IMR-90 (cell line): ENCODE results near the gene SLC39A6. TPM values are rescaled to one million over a fixed set of nuclear protein-coding genes. Genes with fewer than 3 reads are reported as not detected.

Experiments used
- ATAC-seq: fragments of 200-7000 bp; cut with Tn5 transposase; 2 replicates; pipeline ENCODE4 v1.9.1; 2020; ENCODE audit warnings: low read depth, mild to moderate bottlenecking, moderate library complexity
- BruUV-seq: library from RNA; stranded (reverse); fragments of 400-500 nt; replicated peaks from 2 replicates; lab custom pipeline; 2021; lab: Mats Ljungman, UMichigan
- CTCF ChIA-PET: fragments of 300-600 bp; formaldehyde crosslinking; extraction: SDS; loops from one replicate; lab custom pipeline; 2021; ENCODE audit warnings: antibody characterized with exemption; lab: Yijun Ruan, JAX
- POLR2A ChIA-PET: fragments of 300-600 bp; sonication (Branson Sonifier 250); formaldehyde crosslinking; loops from one replicate; lab custom pipeline; 2022; ENCODE audit warnings: antibody characterized with exemption; ENCODE audit not compliant: unreplicated experiment; lab: Charles Lee
- DNase-seq: peaks from one replicate; pipeline ENCODE4 v3.0.0; 2013
- H2AFZ ChIP-seq: replicated peaks from 2 replicates; pipeline ENCODE3; 2013; ENCODE audit warnings: low read length, mild to moderate bottlenecking; ENCODE audit not compliant: poor library complexity
- H2AK5ac ChIP-seq: 2 replicates; pipeline ENCODE4 v1.6.1; 2013; ENCODE audit warnings: low read depth, low read length, inconsistent platforms
- H2AK9ac ChIP-seq: replicated peaks from 2 replicates; pipeline ENCODE3; 2013; ENCODE audit warnings: mild to moderate bottlenecking, low read depth, low read length, moderate library complexity; ENCODE audit not compliant: poor library complexity
- H2BK120ac ChIP-seq: 2 replicates; pipeline ENCODE4 v1.6.1; 2013; ENCODE audit warnings: low read depth, low read length, inconsistent platforms
- H2BK15ac ChIP-seq: 3 replicates; pipeline ENCODE4 v1.6.1; 2013; ENCODE audit warnings: low read depth, low read length, inconsistent platforms
- H2BK20ac ChIP-seq: 2 replicates; pipeline ENCODE4 v1.6.1; 2013; ENCODE audit warnings: low read depth, mild to moderate bottlenecking, inconsistent platforms, low read length, moderate library complexity
- H2BK5ac ChIP-seq: 2 replicates; pipeline ENCODE4 v1.6.1; 2013; ENCODE audit warnings: mild to moderate bottlenecking, low read depth, low read length, inconsistent platforms; ENCODE audit not compliant: poor library complexity, severe bottlenecking
- H3K14ac ChIP-seq: replicated peaks from 2 replicates; pipeline ENCODE4 v1.6.1; 2013; ENCODE audit warnings: low read depth, low read length, inconsistent platforms
- H3K18ac ChIP-seq: 2 replicates; pipeline ENCODE4 v1.6.1; 2013; ENCODE audit warnings: low read depth, low read length, control low read depth
- H3K23ac ChIP-seq: 2 replicates; pipeline ENCODE4 v1.6.1; 2013; ENCODE audit warnings: low read depth, low read length, inconsistent platforms
- H3K27ac ChIP-seq: 2 replicates; pipeline ENCODE4 v1.5.1; 2013; ENCODE audit warnings: mild to moderate bottlenecking, control low read depth, low read length; ENCODE audit not compliant: insufficient read depth
- H3K27me3 ChIP-seq: 2 replicates; pipeline ENCODE4 v1.6.1; 2013; ENCODE audit warnings: low read length; ENCODE audit not compliant: control insufficient read depth, insufficient read depth
- H3K36me3 ChIP-seq: 2 replicates; pipeline ENCODE4 v1.6.1; 2013; ENCODE audit warnings: low read length, mixed read lengths; ENCODE audit not compliant: control insufficient read depth, insufficient read depth
- H3K4ac ChIP-seq: 2 replicates; pipeline ENCODE4 v1.6.1; 2013; ENCODE audit warnings: low read depth, low read length, inconsistent platforms
- H3K4me1 ChIP-seq: 2 replicates; pipeline ENCODE4 v1.6.1; 2013; ENCODE audit warnings: low read length, mixed read lengths; ENCODE audit not compliant: control insufficient read depth, insufficient read depth
- H3K4me2 ChIP-seq: 2 replicates; pipeline ENCODE4 v1.6.1; 2013; ENCODE audit warnings: low read depth, mild to moderate bottlenecking, control low read depth, low read length, moderate library complexity
- H3K4me3 ChIP-seq: 2 replicates; pipeline ENCODE4 v1.5.1; 2013; ENCODE audit warnings: low read depth, mild to moderate bottlenecking, control low read depth, low read length, moderate library complexity; ENCODE audit not compliant: insufficient read depth
- H3K56ac ChIP-seq: 2 replicates; pipeline ENCODE4 v1.6.1; 2013; ENCODE audit warnings: low read length, inconsistent platforms; ENCODE audit not compliant: insufficient read depth; ENCODE audit errors: extremely low read depth
- H3K79me1 ChIP-seq, 2 experiments: 2 replicates each; pipeline ENCODE4 v1.6.1; 2013; ENCODE audit warnings: low read length in 2 of 2, inconsistent platforms in 1 of 2, low read depth in 1 of 2
- H3K9ac ChIP-seq: 2 replicates; pipeline ENCODE4 v1.6.1; 2013; ENCODE audit warnings: low read depth, low read length, control low read depth
- H3K9me1 ChIP-seq: 2 replicates; pipeline ENCODE4 v1.6.1; 2013; ENCODE audit warnings: low read length, inconsistent platforms; ENCODE audit not compliant: insufficient read depth
- H3K9me3 ChIP-seq: 2 replicates; pipeline ENCODE4 v1.6.1; 2013; ENCODE audit warnings: low read length; ENCODE audit not compliant: control insufficient read depth, insufficient read depth
- H4K20me1 ChIP-seq: 2 replicates; pipeline ENCODE4 v1.6.1; 2013; ENCODE audit warnings: low read length, inconsistent platforms; ENCODE audit not compliant: insufficient read depth
- H4K5ac ChIP-seq: 2 replicates; pipeline ENCODE4 v1.6.1; 2013; ENCODE audit warnings: mild to moderate bottlenecking, low read depth, low read length, control low read depth
- H4K8ac ChIP-seq, 2 experiments: 2 replicates each; pipeline ENCODE4 v1.6.1; 2013; ENCODE audit warnings: low read depth in 2 of 2, low read length in 2 of 2, control low read depth in 1 of 2, inconsistent platforms in 1 of 2
- H4K91ac ChIP-seq: 2 replicates; pipeline ENCODE4 v1.6.1; 2013; ENCODE audit warnings: low read depth, low read length, inconsistent platforms; ENCODE audit not compliant: insufficient read depth
- CTCF ChIP-seq: conservative IDR thresholded peaks from 2 replicates; pipeline ENCODE4 v1.5.1; 2012; ENCODE audit warnings: mild to moderate bottlenecking, low read depth, low read length, improper control_type of control experiment
- ELK1 ChIP-seq: fragments of 150-350 bp; IDR thresholded peaks from 2 replicates; pipeline ENCODE4 v1.6.1; 2016; ENCODE audit warnings: low read depth, mild to moderate bottlenecking, low read length, moderate library complexity, borderline replicate concordance
- POLR2A ChIP-seq: IDR thresholded peaks from 2 replicates; pipeline ENCODE4 v1.6.1; 2012; ENCODE audit warnings: mild to moderate bottlenecking, low read depth, low read length
- RAD21 ChIP-seq: IDR thresholded peaks from 2 replicates; pipeline ENCODE4 v1.6.1; 2012; ENCODE audit warnings: low read length, improper control_type of control experiment
- SMC3 ChIP-seq: fragments of 150-350 bp; IDR thresholded peaks from 2 replicates; pipeline ENCODE4 v1.6.1; 2016; ENCODE audit warnings: low read depth, mild to moderate bottlenecking, antibody characterized with exemption, low read length, moderate library complexity
- WGBS, 2 experiments: methylation state at CpG; one replicate each; pipeline versions ENCODE4 v1.1.5 to v1.1.7; 2013; ENCODE audit warnings: missing lambda C conversion rate in 2 of 2; ENCODE audit not compliant: insufficient read length in 1 of 2; ENCODE audit errors: extremely low coverage in 2 of 2; 5-methylcytosine and 5-hydroxymethylcytosine counted together
- dilution Hi-C: fragments of 300-500 bp; cut with HindIII; formaldehyde crosslinking; loops from one replicate; pipeline ENCODE4 v1.14.3; 2018; ENCODE audit warnings: low sequenced_read_pairs; ENCODE audit not compliant: unreplicated experiment
- in situ Hi-C: fragments of 300-500 bp; cut with MboI; formaldehyde crosslinking; loops from 3 replicates; pipeline ENCODE4 v1.14.3; 2019; ENCODE audit warnings: low sequenced_read_pairs, inconsistent platforms, mixed read lengths
- intact Hi-C: fragments of 100-400 bp; cut with micrococcal nuclease; formaldehyde crosslinking; loops from 2 replicates; pipeline ENCODE4 v1.10.0; 2022
- polyA plus RNA-seq, 3 experiments: library from polyadenylated mRNA; depleted of rRNA; stranded (reverse); fragments of >200 nt; gene quantifications; 2 replicates each; pipeline ENCODE4 v1.2.3, GENCODE V29; 2012; ENCODE audit warnings: low replicate concordance in 1 of 3
- total RNA-seq: library from RNA; depleted of rRNA; stranded (reverse); fragments of >200 nt; gene quantifications from 2 replicates; pipeline ENCODE4 v1.2.3, GENCODE V29; 2012

SLC39A6 gene
- total and polyA plus RNA-seq, 2 of the 4 experiments (the other 2 are of a cell fraction) = 48.7 to 91.9 TPM

GRCh38 chr18:36095936-36096519, 33.1 kb downstream of the SLC39A6 start:
- no peak overlapping the region for H2BK15ac ChIP-seq
- in situ Hi-C loops = loop anchor here (5.0 kb wide), 1 partner anchor 186 kb away; no protein-coding TSS in a partner anchor
- intact Hi-C loops = loop anchor here (1.0 to 10.0 kb wide), 7 partner anchors 79 to 711 kb away; no protein-coding TSS in a partner anchor
- H3K14ac ChIP-seq = no peak overlapping the region
- ATAC-seq = peak; percentile 69
- peak; percentile 85 for DNase-seq
- no peaks in the 10 kb centered on the region for H3K36me3 ChIP-seq
- no peak overlapping the region for H3K27ac ChIP-seq
- TF ChIP-seq SMC3 = peak; percentile 88
- peak; percentile 73 for TF ChIP-seq CTCF
- TF ChIP-seq POLR2A = no peak
- TF ChIP-seq ELK1 = no peak
- TF ChIP-seq RAD21 = peak; percentile 84
- H3K9me3 ChIP-seq = no peaks in the 10 kb centered on the region
- H3K4me1 ChIP-seq = no peaks in the 10 kb centered on the region
- H2BK20ac ChIP-seq = no peak overlapping the region
- no peak overlapping the region for H3K18ac ChIP-seq
- no peak overlapping the region for H4K91ac ChIP-seq
- peaks cover 2% of the 10 kb centered on the region for H3K27me3 ChIP-seq
- CTCF ChIA-PET = interaction anchor here (0.6 to 2.0 kb wide), 12 partner anchors 16 to 713 kb away, joined by 3 to 9 read pairs (median 4); partner anchors contain the start of genes ELP2, MOCOS and SLC39A6
- H3K23ac ChIP-seq = no peak overlapping the region
- H2BK120ac ChIP-seq = no peak overlapping the region
- no peaks in the 10 kb centered on the region for H4K20me1 ChIP-seq
- POLR2A ChIA-PET = no interaction called here
- no peaks in the 10 kb centered on the region for H3K79me1 ChIP-seq
- BruUV-seq = no TSS peak
- no peak overlapping the region for H4K5ac ChIP-seq
- H3K9me1 ChIP-seq = no peaks in the 10 kb centered on the region
- H2AFZ ChIP-seq = no peak overlapping the region
- dilution Hi-C loops = no loop called here
- H2AK5ac ChIP-seq = no peak overlapping the region
- no peak overlapping the region for H3K4ac ChIP-seq
- H2AK9ac ChIP-seq = no peak overlapping the region
- no peak overlapping the region for H4K8ac ChIP-seq
- H3K4me3 ChIP-seq = no peak overlapping the region
- no CpG with 5 or more reads among the region's 1 CpG for WGBS, 2 experiments
- no peak overlapping the region for H2BK5ac ChIP-seq
- no peak overlapping the region for H3K4me2 ChIP-seq
- H3K9ac ChIP-seq = no peak overlapping the region
- H3K56ac ChIP-seq = no peak overlapping the region
